A549 (cell line): Measurements from ENCODE around the gene RNF166. TPM values are rescaled to one million over a fixed set of nuclear protein-coding genes. Genes with fewer than 3 reads are reported as not detected.

Experiments used
- ATAC-seq, 2 experiments: fragments of 200-7000 bp in 1 of 2; fragments of >200 bp in 1 of 2; cut with Nextera tagmentation in 1 of 2; cut with Tn5 transposase in 1 of 2; 3 replicates each; pipeline versions ENCODE4 v1.8.0 to v1.9.1; 2018 to 2020; ENCODE audit warnings: mild to moderate bottlenecking in 1 of 2, moderate library complexity in 1 of 2
- CTCF ChIA-PET: fragments of 300-600 bp; sonication (Branson Sonifier 250); formaldehyde crosslinking; extraction: SDS; loops from one replicate; lab custom pipeline; 2021; ENCODE audit warnings: antibody characterized with exemption, inconsistent platforms; lab: Yijun Ruan, JAX
- POLR2A ChIA-PET: fragments of 350-600 bp; formaldehyde crosslinking; extraction: SDS; loops from one replicate; lab custom pipeline; 2021; ENCODE audit warnings: antibody characterized with exemption, inconsistent platforms; lab: Yijun Ruan, JAX
- DNase-seq, 2 experiments: peaks; one replicate each; pipeline versions ENCODE4 v3.0.0 to v3.0.0-alpha.2; 2011 to 2016; ENCODE audit warnings: low read depth in 1 of 2, low spot score in 1 of 2
- FAIRE-seq: peaks from 2 replicates; lab custom pipeline; 2011; peaks lifted over from hg19 to GRCh38; lab: Jason Lieb, UNC
- H3K27ac ChIP-seq, 2 experiments: fragments of >200 bp; sonication (Bioruptor Twin); formaldehyde crosslinking; 3 replicates each; pipeline ENCODE4 v1.5.1; 2016 to 2017
- H3K4me1 ChIP-seq: fragments of >200 bp; sonication (Bioruptor Twin); formaldehyde crosslinking; 3 replicates; pipeline ENCODE4 v1.6.1; 2016
- H3K4me2 ChIP-seq: fragments of >200 bp; sonication (Bioruptor Twin); formaldehyde crosslinking; 3 replicates; pipeline ENCODE4 v1.6.1; 2016
- H3K4me3 ChIP-seq: fragments of >200 bp; sonication (Bioruptor Twin); formaldehyde crosslinking; 3 replicates; pipeline ENCODE4 v1.5.1; 2016
- H3K9me3 ChIP-seq: fragments of >200 bp; sonication (Bioruptor Twin); formaldehyde crosslinking; 3 replicates; pipeline ENCODE4 v1.6.1; 2016
- BHLHE40 ChIP-seq: IDR thresholded peaks from 2 replicates; pipeline ENCODE4 v1.6.1; 2012; ENCODE audit warnings: low read depth, low read length, inconsistent platforms
- CTCF ChIP-seq: fragments of >200 bp; sonication (Bioruptor Twin); formaldehyde crosslinking; IDR thresholded peaks from 3 replicates; pipeline ENCODE4 v1.5.1; 2016
- ELK1 ChIP-seq: fragments of 150-350 bp; IDR thresholded peaks from 2 replicates; pipeline ENCODE4 v1.6.1; 2014; ENCODE audit warnings: low read depth, mild to moderate bottlenecking, low read length
- FOSB ChIP-seq: fragments of 250-450 bp; sonication (Bioruptor Pico); IDR thresholded peaks from 2 replicates; pipeline ENCODE4 v1.5.0; 2020; ENCODE audit warnings: mild to moderate bottlenecking, moderate library complexity
- HDAC2 ChIP-seq: fragments of 200-600 bp; sonication (generic); IDR thresholded peaks from 2 replicates; pipeline ENCODE4 v1.6.1; 2016
- MAFK ChIP-seq: fragments of 450-650 bp; IDR thresholded peaks from 2 replicates; pipeline ENCODE4 v1.6.1; 2014; ENCODE audit not compliant: partially characterized antibody
- NPAS2 ChIP-seq: fragments of 250-450 bp; sonication (Bioruptor Pico); IDR thresholded peaks from 2 replicates; pipeline ENCODE4 v1.8.0; 2022; ENCODE audit warnings: mild to moderate bottlenecking, moderate library complexity, borderline replicate concordance
- POLR2A ChIP-seq: IDR thresholded peaks from 2 replicates; pipeline ENCODE4 v1.6.1; 2012; ENCODE audit warnings: mild to moderate bottlenecking, low read length
- POLR2AphosphoS2 ChIP-seq: conservative IDR thresholded peaks from 2 replicates; pipeline ENCODE4 v1.6.1; 2012; ENCODE audit warnings: low read length, improper control_type of control experiment, inconsistent platforms
- RAD21 ChIP-seq, 2 experiments: fragments of >200 bp in 1 of 2; sonication (Bioruptor Twin) in 1 of 2; formaldehyde crosslinking in 1 of 2; IDR thresholded peaks in 1 of 2; conservative IDR thresholded peaks in 1 of 2; 2 replicates in 1 of 2; 3 replicates in 1 of 2; pipeline ENCODE4 v1.6.1; 2012 to 2018; ENCODE audit warnings: inconsistent platforms in 1 of 2
- SREBF2 ChIP-seq: fragments of 450-650 bp; IDR thresholded peaks from 2 replicates; pipeline ENCODE4 v1.6.1; 2014; ENCODE audit warnings: mild to moderate bottlenecking, moderate library complexity
- ZFP36 ChIP-seq: fragments of 450-650 bp; IDR thresholded peaks from 2 replicates; pipeline ENCODE4 v1.6.1; 2014; ENCODE audit warnings: borderline replicate concordance; ENCODE audit not compliant: partially characterized antibody
- WGBS: methylation state at CpG from one replicate; pipeline ENCODE4 v1.1.6; 2017; ENCODE audit errors: missing lambda C conversion rate; 5-methylcytosine and 5-hydroxymethylcytosine counted together
- polyA plus RNA-seq, 4 experiments: library from polyadenylated mRNA; depleted of rRNA in 3 of 4; stranded (reverse); fragments of >200 nt; fragmentation: RNase III in 1 of 4; extraction: RNeasy Plus Mini Kit Qiagen cat#74134 plus additional on column Dnase treatment in 1 of 4; gene quantifications; 2 replicates in 3 of 4; 3 replicates in 1 of 4; pipeline ENCODE4 v1.2.3, GENCODE V29; 2011 to 2017
- TF ChIP-seq, protein P1 (sequence below): fragments of 200-600 bp; sonication (generic); IDR thresholded peaks from 2 replicates; pipeline ENCODE4 v1.6.1; 2016; ENCODE audit warnings: antibody characterized with exemption, mild to moderate bottlenecking, moderate library complexity

RNF166 gene
- polyA plus RNA-seq, 2 of the 4 experiments (the other 2 are of a cell fraction) = 9.4 to 11.6 TPM

GRCh38 chr16:88662843-88663606, 43.2 kb downstream of the RNF166 start, which contains the start of gene MVD (continued):
- no peak for TF ChIP-seq FOSB (CRISPR knock-in tag)
- TF ChIP-seq ZFP36 = no peak
- TF ChIP-seq ELK1 = no peak
- TF ChIP-seq POLR2AphosphoS2 = no peak
- TF ChIP-seq, protein P1, sequence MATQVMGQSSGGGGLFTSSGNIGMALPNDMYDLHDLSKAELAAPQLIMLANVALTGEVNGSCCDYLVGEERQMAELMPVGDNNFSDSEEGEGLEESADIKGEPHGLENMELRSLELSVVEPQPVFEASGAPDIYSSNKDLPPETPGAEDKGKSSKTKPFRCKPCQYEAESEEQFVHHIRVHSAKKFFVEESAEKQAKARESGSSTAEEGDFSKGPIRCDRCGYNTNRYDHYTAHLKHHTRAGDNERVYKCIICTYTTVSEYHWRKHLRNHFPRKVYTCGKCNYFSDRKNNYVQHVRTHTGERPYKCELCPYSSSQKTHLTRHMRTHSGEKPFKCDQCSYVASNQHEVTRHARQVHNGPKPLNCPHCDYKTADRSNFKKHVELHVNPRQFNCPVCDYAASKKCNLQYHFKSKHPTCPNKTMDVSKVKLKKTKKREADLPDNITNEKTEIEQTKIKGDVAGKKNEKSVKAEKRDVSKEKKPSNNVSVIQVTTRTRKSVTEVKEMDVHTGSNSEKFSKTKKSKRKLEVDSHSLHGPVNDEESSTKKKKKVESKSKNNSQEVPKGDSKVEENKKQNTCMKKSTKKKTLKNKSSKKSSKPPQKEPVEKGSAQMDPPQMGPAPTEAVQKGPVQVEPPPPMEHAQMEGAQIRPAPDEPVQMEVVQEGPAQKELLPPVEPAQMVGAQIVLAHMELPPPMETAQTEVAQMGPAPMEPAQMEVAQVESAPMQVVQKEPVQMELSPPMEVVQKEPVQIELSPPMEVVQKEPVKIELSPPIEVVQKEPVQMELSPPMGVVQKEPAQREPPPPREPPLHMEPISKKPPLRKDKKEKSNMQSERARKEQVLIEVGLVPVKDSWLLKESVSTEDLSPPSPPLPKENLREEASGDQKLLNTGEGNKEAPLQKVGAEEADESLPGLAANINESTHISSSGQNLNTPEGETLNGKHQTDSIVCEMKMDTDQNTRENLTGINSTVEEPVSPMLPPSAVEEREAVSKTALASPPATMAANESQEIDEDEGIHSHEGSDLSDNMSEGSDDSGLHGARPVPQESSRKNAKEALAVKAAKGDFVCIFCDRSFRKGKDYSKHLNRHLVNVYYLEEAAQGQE = no peak
- no peak for TF ChIP-seq CTCF
- TF ChIP-seq, all 56 proteins: peak for 11

DNA sequence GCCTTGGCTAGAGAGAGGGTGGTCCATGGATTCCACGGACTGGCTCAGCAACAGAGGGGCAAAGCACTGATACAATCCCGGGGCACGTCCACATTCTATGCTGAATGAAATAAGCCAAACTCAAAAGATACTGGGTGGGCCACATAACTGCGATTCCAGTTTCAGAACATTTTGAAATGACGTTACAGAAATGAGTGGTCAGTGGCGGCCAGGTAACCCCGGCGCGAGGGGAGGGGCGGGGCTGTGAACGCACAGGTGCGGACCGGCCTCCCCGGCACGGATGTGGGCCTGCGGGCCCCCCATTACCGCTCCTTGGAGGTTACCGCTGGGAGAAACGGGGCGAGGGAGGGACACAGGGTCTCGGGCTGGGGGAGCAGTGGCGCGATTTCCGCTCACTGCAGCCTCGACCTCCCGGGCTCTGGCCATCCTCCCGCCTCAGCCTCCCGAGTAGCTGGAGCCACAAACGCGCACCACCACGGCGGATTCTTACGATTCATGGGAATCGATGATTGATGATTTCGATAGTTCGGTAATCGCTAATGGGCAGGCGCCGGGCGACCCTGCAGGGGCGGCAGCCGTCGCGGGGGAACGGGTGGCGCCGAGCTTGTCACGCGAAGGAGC, 43.9 kb downstream of the RNF166 start:
- WGBS = 3% methylated on average over 28 of the region's 49 CpGs
- Histone ChIP-seq H3K9me3 (no peaks in the 10 kb centered on the region), H3K27ac (peak overlapping the region; percentile 80 to 92), H3K4me2 (peak overlapping the region; percentile 92), H3K4me3 (peak overlapping the region; percentile 91), H3K4me1 (peaks cover 9% of the 10 kb centered on the region; the same call in 1 of the 3 replicates)
- CTCF ChIA-PET = interaction anchor here (1.0 to 2.6 kb wide), 2 partner anchors 19 to 75 kb away, joined by 4 to 7 read pairs; no protein-coding TSS in a partner anchor
- FAIRE-seq = no peak
- DNase-seq = no peak
- POLR2A ChIA-PET = interaction anchor here (1.2 kb wide), 1 partner anchor 11 kb away, joined by 3 read pairs; no protein-coding TSS in a partner anchor
- no peak for TF ChIP-seq BHLHE40
- TF ChIP-seq MAFK = no peak
- 0 out of 2 replicates have a peak, but pooled peaks have one; percentile 56 for TF ChIP-seq HDAC2
- no peak for ATAC-seq

DNA sequence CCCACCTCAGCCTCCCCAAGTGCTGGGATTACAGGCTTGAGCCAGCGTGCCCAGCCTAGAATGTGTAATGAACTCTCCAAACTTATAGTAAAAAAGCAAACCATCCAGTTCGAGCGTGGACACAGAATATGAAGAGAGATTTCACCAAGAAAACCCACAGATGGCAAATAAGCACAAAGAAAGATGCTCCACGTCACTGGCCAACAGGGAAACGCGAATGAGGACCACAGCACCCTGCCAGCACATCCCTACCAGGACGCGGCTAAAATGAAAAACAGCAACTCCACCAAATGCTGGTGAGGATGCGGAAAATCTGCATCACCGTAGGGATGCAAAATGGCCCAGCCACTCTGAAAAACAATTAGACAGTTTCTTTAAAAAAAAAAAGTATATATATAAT, 44.7 kb downstream of the RNF166 start:
- TF ChIP-seq, protein P1 = no peak
- TF ChIP-seq RAD21 (conservative IDR thresholded peaks at IDR 0.05 in 1 of 2, IDR thresholded peaks at IDR 0.05 in 1 of 2) (no peak), POLR2A (no peak), ZFP36 (no peak), SREBF2 (no peak), NPAS2 (no peak)
- TF ChIP-seq, all 56 proteins: peak for 0
- Histone ChIP-seq H3K9me3 (no peaks in the 10 kb centered on the region), H3K4me1 (peaks cover 9% of the 10 kb centered on the region; the same call in 1 of the 3 replicates), H3K4me2 (peak overlapping the region; percentile 92; the same call in 2 of the 3 replicates), H3K27ac (no peak overlapping the region), H3K4me3 (no peak overlapping the region)
- CTCF ChIA-PET = interaction anchor here (1.3 kb wide), 1 partner anchor 24 kb away, joined by 3 read pairs; no protein-coding TSS in a partner anchor
- 91% methylated on average over 10 of the region's 10 CpGs for WGBS
- POLR2A ChIA-PET = no interaction called here
- ATAC-seq = no peak
- FAIRE-seq = no peak
- DNase-seq = no peak
